ACC112 (cell line): Measurements from ENCODE around the gene ABL2.
A peak's percentile ranks its signal among the peaks of the same experiment; 100 is the strongest.
"Not testable (repeated sequence)": the region's sequence is repeated elsewhere in the genome, so short reads cannot be mapped to it uniquely, and the experiment has no call there.

ENCODE experiments used
- H2AFZ ChIP-seq: fragments of 200-600 bp; sonication (generic); one replicate; pipeline ENCODE4 v1.6.0; 2017; ENCODE audit warnings: antibody characterized with exemption, low read length; ENCODE audit not compliant: unreplicated experiment
- H3K27ac ChIP-seq: fragments of 200-600 bp; sonication (generic); 2 replicates; pipeline ENCODE4 v1.5.1; 2014; ENCODE audit warnings: low read depth, mild to moderate bottlenecking, antibody characterized with exemption, low read length, moderate library complexity
- H3K27me3 ChIP-seq: fragments of 200-600 bp; sonication (generic); 2 replicates; pipeline ENCODE4 v1.6.1; 2014; ENCODE audit warnings: mild to moderate bottlenecking, antibody characterized with exemption, low read length, moderate library complexity, mixed read lengths; ENCODE audit not compliant: insufficient read depth
- H3K36me3 ChIP-seq: fragments of 200-600 bp; sonication (generic); 2 replicates; pipeline ENCODE4 v1.6.1; 2016; ENCODE audit warnings: mild to moderate bottlenecking, antibody characterized with exemption, low read length, moderate library complexity, mixed read lengths; ENCODE audit not compliant: insufficient read depth
- H3K4me1 ChIP-seq: fragments of 200-600 bp; sonication (generic); one replicate; pipeline ENCODE4 v1.6.1; 2016; ENCODE audit warnings: low read length, mixed read lengths; ENCODE audit not compliant: insufficient read depth, unreplicated experiment, control insufficient read depth
- H3K4me3 ChIP-seq: fragments of 200-600 bp; sonication (generic); 2 replicates; pipeline ENCODE4 v1.5.1; 2014; ENCODE audit warnings: mild to moderate bottlenecking, low read depth, low read length
- H3K79me2 ChIP-seq: fragments of 200-600 bp; sonication (generic); one replicate; pipeline ENCODE4 v1.6.0; 2016; ENCODE audit warnings: low read length; ENCODE audit not compliant: control insufficient read depth, unreplicated experiment, insufficient read depth

The ABL2 gene

GRCh38 chr1:179190861-179191260, 38.6 kb downstream of the ABL2 start:
- Histone ChIP-seq H3K36me3 (no peaks in the 10 kb centered on the region), H3K4me1 (no peaks in the 10 kb centered on the region), H3K4me3 (no peak overlapping the region), H3K79me2 (peaks cover 33% of the 10 kb centered on the region), H2AFZ (no peak overlapping the region), H3K27me3 (no peaks in the 10 kb centered on the region), H3K27ac (no peak overlapping the region)

- H3K36me3 ChIP-seq = no peaks in the 10 kb centered on the region
- H2AFZ ChIP-seq = no peak overlapping the region
- H3K79me2 ChIP-seq = peaks cover 20% of the 10 kb centered on the region
- H3K4me3 ChIP-seq = no peak overlapping the region
- H3K27ac ChIP-seq = no peak overlapping the region
- H3K4me1 ChIP-seq = no peaks in the 10 kb centered on the region
- H3K27me3 ChIP-seq = no peaks in the 10 kb centered on the region
These were observed 41.6 kb downstream of the ABL2 start for GRCh38 chr1:179187735-179188471.

DNA sequence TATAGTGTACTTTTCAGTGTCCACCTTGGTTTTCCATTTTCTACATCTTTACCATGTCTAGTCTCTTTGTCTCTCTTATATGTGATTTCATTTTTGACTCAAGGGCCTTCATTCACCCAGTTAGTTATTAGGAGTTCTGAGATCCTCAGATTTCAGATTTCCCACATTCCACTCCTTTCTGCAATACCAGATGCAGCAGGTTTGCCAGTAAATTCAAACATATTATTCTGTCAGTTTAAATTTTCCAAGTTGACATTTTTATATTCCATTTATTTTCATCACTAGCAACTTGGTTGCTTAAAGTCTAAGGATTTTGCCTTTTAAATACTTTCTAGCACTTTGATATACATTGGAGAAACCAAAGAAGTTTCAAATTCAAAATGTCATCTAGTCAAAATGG, 42.4 kb downstream of the ABL2 start:
- Histone ChIP-seq H3K36me3 (no peaks in the 10 kb centered on the region), H3K4me1 (no peaks in the 10 kb centered on the region), H3K27me3 (no peaks in the 10 kb centered on the region), H3K27ac (no peak overlapping the region), H3K79me2 (peaks cover 22% of the 10 kb centered on the region), H2AFZ (no peak overlapping the region), H3K4me3 (no peak overlapping the region)

DNA sequence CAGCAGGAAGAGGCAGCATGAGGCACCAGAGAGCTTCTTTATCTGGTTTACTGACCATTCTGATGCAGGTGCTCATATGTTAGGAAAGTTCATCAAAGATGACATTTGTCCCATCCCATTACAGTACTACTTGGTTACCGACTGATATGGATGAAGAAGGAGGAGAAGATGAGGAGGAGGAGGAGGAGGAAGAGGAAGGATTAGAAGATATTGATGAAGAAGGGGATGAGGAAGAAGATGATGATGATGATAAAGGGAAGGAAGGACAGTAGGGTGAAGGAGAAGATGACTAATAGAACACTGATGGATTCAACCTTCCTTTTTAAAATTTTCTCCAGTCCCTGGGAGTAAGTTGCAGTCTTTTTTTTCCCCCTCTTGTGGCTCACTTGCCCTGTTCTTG, 45.1 kb downstream of the ABL2 start:
- Histone ChIP-seq H3K4me3 (no peak overlapping the region), H3K36me3 (no peaks in the 10 kb centered on the region), H3K4me1 (peaks cover 2% of the 10 kb centered on the region), H3K79me2 (peaks cover 20% of the 10 kb centered on the region), H3K27ac (no peak overlapping the region), H2AFZ (no peak overlapping the region), H3K27me3 (no peaks in the 10 kb centered on the region)

DNA sequence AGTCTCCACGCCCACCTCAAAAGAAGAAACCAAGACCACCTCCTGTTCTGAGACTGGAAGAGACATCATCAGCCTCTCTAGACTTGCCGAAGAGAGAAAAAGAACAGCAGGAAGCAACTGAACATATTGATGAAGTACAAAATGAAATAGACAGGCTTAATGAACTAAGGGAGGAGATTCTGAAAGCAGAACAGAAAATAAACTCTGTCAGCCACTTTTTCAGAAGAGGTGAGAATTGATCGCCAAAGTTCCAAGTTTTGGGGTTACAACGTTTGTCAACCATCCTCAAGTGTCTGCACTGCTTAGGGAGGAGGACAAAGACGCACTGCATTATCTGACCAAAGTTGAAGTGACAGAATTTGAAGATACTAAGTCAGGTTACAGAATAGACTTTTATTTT, 45.6 kb downstream of the ABL2 start:
- H3K4me3 ChIP-seq = no peak overlapping the region
- peaks cover 7% of the 10 kb centered on the region for H3K4me1 ChIP-seq
- H3K27ac ChIP-seq = no peak overlapping the region
- peaks cover 20% of the 10 kb centered on the region for H3K79me2 ChIP-seq
- H3K36me3 ChIP-seq = no peaks in the 10 kb centered on the region
- no peak overlapping the region for H2AFZ ChIP-seq
- H3K27me3 ChIP-seq = no peaks in the 10 kb centered on the region

DNA sequence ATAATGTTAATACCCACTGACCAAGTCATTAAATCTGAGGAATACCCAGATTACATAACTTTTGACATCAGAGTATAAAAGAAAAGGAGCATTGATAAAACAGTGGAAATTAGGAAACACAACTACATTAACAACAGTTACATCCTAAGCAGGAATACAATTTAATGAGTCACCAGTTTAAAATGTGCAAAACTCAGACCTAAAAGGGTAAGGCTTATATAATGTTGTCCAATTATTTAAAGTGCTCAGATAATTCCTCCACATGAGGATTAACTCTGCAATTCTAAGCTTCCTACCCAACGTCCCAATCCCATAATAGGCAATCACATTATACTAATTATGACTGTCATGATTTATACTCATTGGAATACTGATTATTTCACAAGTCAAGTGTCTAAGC, 50.5 kb downstream of the ABL2 start:
- Histone ChIP-seq H3K4me1 (peaks cover 40% of the 10 kb centered on the region), H3K4me3 (peak overlapping the region; percentile 17; the same call in 1 of the 2 replicates), H3K36me3 (no peaks in the 10 kb centered on the region), H3K27me3 (no peaks in the 10 kb centered on the region), H3K27ac (peak overlapping the region; percentile 45), H3K79me2 (peaks cover 28% of the 10 kb centered on the region), H2AFZ (no peak overlapping the region)

- Histone ChIP-seq H3K36me3 (no peaks in the 10 kb centered on the region), H3K27ac (peak overlapping the region; percentile 45; the same call in 1 of the 2 replicates), H3K4me1 (peaks cover 40% of the 10 kb centered on the region), H3K4me3 (no peak overlapping the region), H2AFZ (no peak overlapping the region), H3K79me2 (peaks cover 28% of the 10 kb centered on the region), H3K27me3 (no peaks in the 10 kb centered on the region)
These were observed 51.3 kb downstream of the ABL2 start for GRCh38 chr1:179178183-179178582.

DNA sequence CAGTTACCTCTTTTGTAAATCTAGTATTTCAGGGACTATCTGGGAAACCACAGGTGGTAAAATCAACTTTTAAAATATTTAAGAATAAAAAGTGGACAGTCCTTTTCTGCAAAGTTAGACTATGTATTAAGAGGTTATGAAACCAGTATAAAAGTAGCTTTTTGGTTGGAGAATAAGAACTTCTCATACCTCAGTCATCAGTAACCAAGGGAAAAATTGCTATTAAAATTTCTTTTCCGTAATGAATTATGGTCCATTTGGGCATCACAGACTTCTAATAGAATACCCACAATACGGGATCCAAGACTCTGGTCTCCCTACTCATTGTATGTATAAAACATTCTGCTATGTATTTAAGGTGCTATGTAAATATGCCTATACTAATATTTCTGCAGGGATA, 51.9 kb downstream of the ABL2 start:
- Histone ChIP-seq H2AFZ (no peak overlapping the region), H3K4me1 (peaks cover 40% of the 10 kb centered on the region), H3K36me3 (no peaks in the 10 kb centered on the region), H3K79me2 (peaks cover 30% of the 10 kb centered on the region), H3K27me3 (no peaks in the 10 kb centered on the region), H3K4me3 (no peak overlapping the region), H3K27ac (peak overlapping the region; percentile 31; the same call in 1 of the 2 replicates)

GRCh38 chr1:179177182-179177581, 52.3 kb downstream of the ABL2 start:
- peak overlapping the region; percentile 31; the same call in 1 of the 2 replicates for H3K27ac ChIP-seq
- no peaks in the 10 kb centered on the region for H3K36me3 ChIP-seq
- H3K27me3 ChIP-seq = no peaks in the 10 kb centered on the region
- H3K4me1 ChIP-seq = peaks cover 40% of the 10 kb centered on the region
- H2AFZ ChIP-seq = no peak overlapping the region
- peaks cover 29% of the 10 kb centered on the region for H3K79me2 ChIP-seq
- no peak overlapping the region for H3K4me3 ChIP-seq

- Histone ChIP-seq H3K79me2 (peaks cover 31% of the 10 kb centered on the region), H2AFZ (no peak overlapping the region), H3K4me3 (no peak overlapping the region), H3K27ac (peak overlapping the region; percentile 51), H3K27me3 (no peaks in the 10 kb centered on the region), H3K36me3 (no peaks in the 10 kb centered on the region), H3K4me1 (peaks cover 43% of the 10 kb centered on the region)
These were observed 54.3 kb downstream of the ABL2 start for GRCh38 chr1:179175011-179175841.

DNA sequence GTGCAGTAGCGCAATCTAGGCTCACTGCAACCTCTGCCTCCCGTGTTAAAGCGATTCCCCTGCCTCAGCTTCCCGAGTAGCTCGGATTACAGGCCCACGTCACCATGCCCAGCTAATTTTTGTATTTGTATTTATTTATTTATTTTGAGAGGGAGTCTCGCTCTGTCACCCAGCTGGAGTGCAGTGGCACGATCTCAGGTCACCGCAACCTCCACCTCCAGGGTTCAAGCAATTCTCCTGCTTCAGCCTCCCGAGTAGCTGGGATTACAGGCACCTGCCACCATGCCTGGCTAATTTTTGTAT, 59.1 kb downstream of the ABL2 start:
- Histone ChIP-seq H3K4me1 (peaks cover 34% of the 10 kb centered on the region), H3K27ac (peak overlapping the region; percentile 88), H3K79me2 (peaks cover 27% of the 10 kb centered on the region)
- not testable (repeated sequence) for H3K27me3 ChIP-seq, H3K36me3 ChIP-seq, H2AFZ ChIP-seq, H3K4me3 ChIP-seq
